Left ventricle myocardium inferior (tissue), 1 donor: ENCODE data around the gene ZNF800. TPM values are rescaled to one million over a fixed set of nuclear protein-coding genes. Genes with fewer than 3 reads are reported as not detected.

Experiments used
- DNase-seq: peaks from one replicate; pipeline ENCODE4 v3.0.0-alpha.2; 2020
- H3K27ac ChIP-seq: fragments of 200-600 bp; replicated peaks from 2 replicates; pipeline ENCODE4 v1.8.0; 2021
- H3K27me3 ChIP-seq: fragments of 200-600 bp; 2 replicates; pipeline ENCODE4 v1.8.0; 2021; ENCODE audit warnings: low read depth
- H3K36me3 ChIP-seq: fragments of 200-600 bp; 2 replicates; pipeline ENCODE4 v1.8.0; 2021
- H3K4me1 ChIP-seq: fragments of 200-600 bp; 2 replicates; pipeline ENCODE4 v1.8.0; 2021
- H3K4me3 ChIP-seq: fragments of 200-600 bp; 2 replicates; pipeline ENCODE4 v1.8.0; 2021; ENCODE audit warnings: mild to moderate bottlenecking, moderate library complexity
- H3K9me3 ChIP-seq: fragments of 200-600 bp; replicated peaks from 2 replicates; pipeline ENCODE4 v1.8.0; 2021
- intact Hi-C: fragments of 100-400 bp; cut with micrococcal nuclease; formaldehyde crosslinking; loops from one replicate; pipeline ENCODE4 v1.11.0; 2022
- total RNA-seq: library from RNA; stranded (reverse); fragmentation: NEBNext Ultra II Directional; extraction: Animal tissue kit (Norgen Biotek cat#: 25700); gene quantifications from one replicate; pipeline ENCODE4 v1.2.1, GENCODE V29; 2021
- TF ChIP-seq, protein P1 (sequence below): fragments of 200-600 bp; IDR thresholded peaks from 2 replicates; pipeline ENCODE4 v1.8.0; 2021; ENCODE audit warnings: antibody characterized with exemption, mild to moderate bottlenecking, borderline replicate concordance
- donor health status: DM: no; HTN: yes; CAD: no; lungs with severe emphysema.

Gene ZNF800
- total RNA-seq, 1 donor from 2014 or later = 17.3 TPM

DNA sequence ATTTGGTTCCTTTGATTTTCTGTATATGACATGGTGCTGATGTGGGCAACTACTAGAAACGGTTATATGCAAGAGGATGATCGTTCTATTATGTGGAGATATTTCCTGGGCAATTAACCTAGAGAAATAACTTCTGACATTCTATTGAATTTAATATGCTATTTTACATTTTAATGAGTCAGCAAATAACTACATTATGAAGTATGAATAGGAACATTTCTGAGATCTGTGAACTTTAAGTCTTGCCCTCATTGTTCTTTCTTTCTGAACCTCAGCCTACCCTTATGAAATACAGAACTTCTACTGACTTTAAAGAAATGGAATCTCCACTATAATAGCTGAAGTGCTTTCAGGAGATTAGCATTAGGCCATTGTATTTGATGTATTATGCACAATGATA is 59.6 kb downstream of the ZNF800 start:
- Histone ChIP-seq H3K9me3 (no peaks in the 10 kb centered on the region), H3K4me1 (peaks cover 7% of the 10 kb centered on the region), H3K4me3 (no peak overlapping the region), H3K36me3 (no peaks in the 10 kb centered on the region), H3K27me3 (peaks cover 3% of the 10 kb centered on the region), H3K27ac (no peak overlapping the region)
- intact Hi-C loops = no loop called here
- DNase-seq = no peak
- TF ChIP-seq, protein P1, sequence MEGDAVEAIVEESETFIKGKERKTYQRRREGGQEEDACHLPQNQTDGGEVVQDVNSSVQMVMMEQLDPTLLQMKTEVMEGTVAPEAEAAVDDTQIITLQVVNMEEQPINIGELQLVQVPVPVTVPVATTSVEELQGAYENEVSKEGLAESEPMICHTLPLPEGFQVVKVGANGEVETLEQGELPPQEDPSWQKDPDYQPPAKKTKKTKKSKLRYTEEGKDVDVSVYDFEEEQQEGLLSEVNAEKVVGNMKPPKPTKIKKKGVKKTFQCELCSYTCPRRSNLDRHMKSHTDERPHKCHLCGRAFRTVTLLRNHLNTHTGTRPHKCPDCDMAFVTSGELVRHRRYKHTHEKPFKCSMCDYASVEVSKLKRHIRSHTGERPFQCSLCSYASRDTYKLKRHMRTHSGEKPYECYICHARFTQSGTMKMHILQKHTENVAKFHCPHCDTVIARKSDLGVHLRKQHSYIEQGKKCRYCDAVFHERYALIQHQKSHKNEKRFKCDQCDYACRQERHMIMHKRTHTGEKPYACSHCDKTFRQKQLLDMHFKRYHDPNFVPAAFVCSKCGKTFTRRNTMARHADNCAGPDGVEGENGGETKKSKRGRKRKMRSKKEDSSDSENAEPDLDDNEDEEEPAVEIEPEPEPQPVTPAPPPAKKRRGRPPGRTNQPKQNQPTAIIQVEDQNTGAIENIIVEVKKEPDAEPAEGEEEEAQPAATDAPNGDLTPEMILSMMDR = no peak

DNA sequence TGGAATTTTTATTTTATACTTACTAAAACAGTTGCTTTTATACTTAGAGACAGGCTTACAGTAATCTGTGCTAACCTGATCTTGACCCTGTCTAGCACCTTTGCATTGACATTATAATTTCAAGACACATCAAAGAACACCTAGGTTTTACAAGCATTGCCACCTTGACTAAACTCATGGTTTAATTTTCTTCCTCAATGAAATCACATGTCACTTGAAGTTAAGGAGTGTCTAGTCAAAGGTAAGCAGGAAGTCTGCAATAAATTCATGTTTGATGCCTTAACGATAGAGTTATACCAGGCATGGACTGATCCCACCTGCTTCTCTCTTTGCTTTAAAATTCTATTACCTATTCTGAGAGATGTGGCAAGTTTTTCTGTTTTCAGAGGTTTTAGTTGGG is 62.4 kb downstream of the ZNF800 start:
- no peak for DNase-seq
- Histone ChIP-seq H3K9me3 (no peaks in the 10 kb centered on the region), H3K4me3 (no peak overlapping the region), H3K36me3 (no peaks in the 10 kb centered on the region), H3K4me1 (no peaks in the 10 kb centered on the region), H3K27ac (no peak overlapping the region), H3K27me3 (peaks cover 3% of the 10 kb centered on the region)
- TF ChIP-seq, protein P1 = no peak
- intact Hi-C loops = no loop called here

DNA sequence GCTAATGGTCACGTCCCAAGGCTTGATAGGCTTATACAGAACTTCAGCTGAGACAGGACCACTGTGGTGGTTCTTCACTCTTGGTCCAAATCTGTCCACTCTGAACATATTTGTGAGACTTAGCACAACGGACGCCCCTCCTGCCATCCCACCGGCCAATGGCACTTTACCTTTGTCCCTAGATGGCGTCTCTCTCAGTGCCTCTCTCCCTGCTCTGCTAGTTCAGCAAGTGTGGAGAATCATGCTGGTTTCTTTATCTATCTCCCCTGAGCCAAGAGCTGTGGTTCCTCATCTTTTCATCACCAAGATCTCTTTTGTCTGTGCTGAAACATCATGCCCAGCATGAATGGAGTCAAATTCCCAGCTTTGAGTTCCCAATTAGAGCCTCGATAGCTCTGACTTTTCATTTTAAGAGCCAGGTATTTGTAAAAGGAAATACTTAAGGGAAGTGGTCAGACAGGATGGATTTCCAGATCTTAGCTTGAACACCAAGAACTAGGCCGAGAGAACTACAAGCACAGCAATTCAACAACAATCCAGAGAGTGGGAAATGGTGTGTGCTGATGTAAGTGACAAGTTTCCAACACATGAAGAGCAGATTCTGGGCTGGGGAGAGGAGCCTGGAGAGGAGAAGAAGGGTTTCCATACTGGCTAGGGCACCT is 69.5 kb downstream of the ZNF800 start:
- intact Hi-C loops = no loop called here

GRCh38 chr7:127322351-127322750 is 70.2 kb downstream of the ZNF800 start:
- Histone ChIP-seq H3K4me1 (no peaks in the 10 kb centered on the region), H3K36me3 (no peaks in the 10 kb centered on the region), H3K27ac (no peak overlapping the region), H3K9me3 (no peaks in the 10 kb centered on the region), H3K4me3 (no peak overlapping the region), H3K27me3 (peaks cover 46% of the 10 kb centered on the region)
- intact Hi-C loops = no loop called here
- DNase-seq = no peak
- TF ChIP-seq, protein P1 = no peak

More for the DNA sequence above, 69.5 kb downstream of the ZNF800 start:
- H3K27ac ChIP-seq = no peak overlapping the region
- peaks cover 46% of the 10 kb centered on the region for H3K27me3 ChIP-seq
- no peaks in the 10 kb centered on the region for H3K4me1 ChIP-seq
- no peak overlapping the region for H3K4me3 ChIP-seq
- H3K36me3 ChIP-seq = no peaks in the 10 kb centered on the region
- no peaks in the 10 kb centered on the region for H3K9me3 ChIP-seq
- no peak for DNase-seq
- TF ChIP-seq, protein P1 = no peak

DNA sequence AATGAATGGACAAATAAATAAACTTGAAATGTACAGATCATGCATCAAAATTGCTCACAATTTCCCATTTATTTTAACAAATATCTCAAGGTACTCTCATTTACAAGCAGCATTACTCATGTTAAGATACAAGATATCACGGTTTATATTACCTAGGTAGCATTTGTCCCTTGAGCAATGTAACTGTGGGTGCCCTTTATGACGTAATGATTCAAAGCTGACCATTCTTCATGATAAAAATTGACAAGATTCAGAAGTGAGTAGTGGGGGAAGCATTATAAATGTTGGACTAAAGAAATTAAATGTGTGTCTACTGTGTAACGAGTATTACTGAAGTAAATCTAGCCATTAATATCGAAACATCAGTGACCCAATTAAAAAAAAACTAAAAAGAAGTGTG is 71.5 kb downstream of the ZNF800 start:
- no peaks in the 10 kb centered on the region for H3K4me1 ChIP-seq
- no peak overlapping the region for H3K27ac ChIP-seq
- intact Hi-C loops = no loop called here
- no peak for DNase-seq
- no peaks in the 10 kb centered on the region for H3K36me3 ChIP-seq
- H3K4me3 ChIP-seq = no peak overlapping the region
- H3K27me3 ChIP-seq = peaks cover 46% of the 10 kb centered on the region
- peaks cover 9% of the 10 kb centered on the region for H3K9me3 ChIP-seq
- TF ChIP-seq, protein P1 = no peak

Other genes with a start within 250 kb of the ZNF800 start
- gene GRM8, start 139.8 kb downstream of the ZNF800 start, total RNA-seq = 0.69 TPM
- 6.8 TPM for gene GCC1, start 192.9 kb upstream of the ZNF800 start, total RNA-seq
- gene ARF5, start 195.7 kb upstream of the ZNF800 start, total RNA-seq = 67.2 TPM
- not detected for gene FSCN3, start 201.0 kb upstream of the ZNF800 start, total RNA-seq
- gene PAX4, start 225.4 kb upstream of the ZNF800 start, total RNA-seq = not detected